ENCODE results near the gene CAMK1D. TPM values are rescaled to one million over a fixed set of nuclear protein-coding genes. Genes with fewer than 3 reads are reported as not detected.

Gene CAMK1D
- total and polyA plus RNA-seq, 2 donors = 11.2 to 14.6 TPM

DNA sequence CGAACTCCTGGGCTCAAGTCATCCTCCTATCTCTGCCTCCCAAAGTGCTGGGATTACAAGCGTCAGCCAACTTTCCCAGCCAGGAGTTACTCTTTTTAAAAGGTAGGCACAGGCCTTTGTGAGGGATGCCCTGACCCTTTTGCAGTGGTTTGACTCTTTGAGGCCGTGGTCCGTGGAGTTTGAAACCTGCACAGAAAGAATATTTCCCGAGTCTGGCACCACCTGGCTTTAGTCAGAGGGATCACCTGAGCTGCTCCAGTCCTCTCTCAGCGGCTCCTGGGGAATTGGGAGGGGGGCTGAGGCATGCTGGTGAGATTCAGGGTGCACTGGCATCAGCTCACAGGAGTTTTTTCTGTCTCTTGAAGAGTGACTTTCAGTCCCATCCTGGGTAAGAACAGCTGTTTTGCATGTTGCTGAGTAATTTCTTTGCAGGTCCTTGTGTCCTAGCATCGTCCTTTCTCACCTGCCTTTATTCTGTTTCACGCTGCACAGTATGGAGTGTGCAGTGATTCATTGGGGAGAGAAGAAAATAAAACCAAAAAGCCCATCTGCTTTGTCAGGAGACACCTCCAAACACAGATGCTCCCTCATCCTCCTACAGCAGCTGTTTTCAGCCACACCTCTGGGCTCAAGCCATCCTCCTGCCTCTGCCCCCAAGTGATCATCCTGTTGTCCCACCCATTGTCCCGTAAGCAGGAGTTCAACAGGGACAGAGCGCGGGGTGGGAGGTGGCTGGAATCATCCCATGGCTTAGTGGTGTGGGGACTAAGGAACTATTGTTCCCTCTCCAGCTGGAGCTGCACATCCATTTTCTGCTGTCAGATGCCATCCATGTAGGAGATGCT is 284.7 kb downstream of the CAMK1D start:
- peaks cover 0 to 3% of the 10 kb centered on the region in 2 donors for H3K36me3 ChIP-seq (ENCODE audit: control insufficient read depth in 2 of 2, insufficient read depth in 2 of 2, low read length in 1 of 2)
- DNase-seq (ENCODE audit: low read depth in 6 of 9, low spot score in 9 of 9) = no peak
- peaks cover 0 to 1% of the 10 kb centered on the region in 2 donors for H3K9me3 ChIP-seq (ENCODE audit: control insufficient read depth in 2 of 2, insufficient read depth in 1 of 2, low read length in 1 of 2)
- no peak overlapping the region for H3K27ac ChIP-seq (ENCODE audit: low read depth in 1 of 2, low read length in 1 of 2)
- H3K27me3 ChIP-seq (ENCODE audit: control insufficient read depth in 2 of 2, insufficient read depth in 1 of 2, low read length in 1 of 2) = no peaks in the 10 kb centered on the region
- no peak overlapping the region for H3K4me3 ChIP-seq (ENCODE audit: low read length in 2 of 2)
- WGBS = 94% methylated on average over 11 of the region's 11 CpGs
- H3K4me1 ChIP-seq (ENCODE audit: control insufficient read depth in 2 of 2, insufficient read depth in 2 of 2, low read length in 2 of 2) = peaks cover 37 to 66% of the 10 kb centered on the region in 2 donors

DNA sequence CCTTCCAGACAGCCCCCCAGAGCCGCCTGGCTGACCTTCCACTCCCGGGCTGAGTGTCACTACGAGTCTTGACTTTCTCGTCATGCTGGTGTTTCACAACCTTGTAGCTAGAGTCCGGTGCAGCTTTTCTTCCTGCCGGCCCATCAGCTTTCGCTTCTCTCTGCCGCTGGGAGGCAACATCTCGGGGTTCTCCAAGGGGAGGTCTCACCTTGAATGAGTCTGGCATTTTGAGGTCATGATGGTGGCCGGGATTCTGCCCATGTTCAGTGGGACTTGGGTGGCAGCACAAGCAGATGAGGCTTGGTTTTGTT is 285.2 kb downstream of the CAMK1D start:
- WGBS = 96% methylated on average over 10 of the region's 10 CpGs
- peaks cover 32 to 61% of the 10 kb centered on the region in 2 donors for H3K4me1 ChIP-seq (ENCODE audit: control insufficient read depth in 2 of 2, insufficient read depth in 2 of 2, low read length in 2 of 2)
- H3K27ac ChIP-seq (ENCODE audit: low read depth in 1 of 2, low read length in 1 of 2) = no peak overlapping the region
- DNase-seq (ENCODE audit: low read depth in 6 of 9, low spot score in 9 of 9) = no peak
- peaks cover 0 to 1% of the 10 kb centered on the region in 2 donors for H3K9me3 ChIP-seq (ENCODE audit: control insufficient read depth in 2 of 2, insufficient read depth in 1 of 2, low read length in 1 of 2)
- H3K4me3 ChIP-seq (ENCODE audit: low read length in 2 of 2) = no peak overlapping the region
- H3K36me3 ChIP-seq (ENCODE audit: control insufficient read depth in 2 of 2, insufficient read depth in 2 of 2, low read length in 1 of 2) = peaks cover 0 to 3% of the 10 kb centered on the region in 2 donors
- no peaks in the 10 kb centered on the region for H3K27me3 ChIP-seq (ENCODE audit: control insufficient read depth in 2 of 2, insufficient read depth in 1 of 2, low read length in 1 of 2)

DNA sequence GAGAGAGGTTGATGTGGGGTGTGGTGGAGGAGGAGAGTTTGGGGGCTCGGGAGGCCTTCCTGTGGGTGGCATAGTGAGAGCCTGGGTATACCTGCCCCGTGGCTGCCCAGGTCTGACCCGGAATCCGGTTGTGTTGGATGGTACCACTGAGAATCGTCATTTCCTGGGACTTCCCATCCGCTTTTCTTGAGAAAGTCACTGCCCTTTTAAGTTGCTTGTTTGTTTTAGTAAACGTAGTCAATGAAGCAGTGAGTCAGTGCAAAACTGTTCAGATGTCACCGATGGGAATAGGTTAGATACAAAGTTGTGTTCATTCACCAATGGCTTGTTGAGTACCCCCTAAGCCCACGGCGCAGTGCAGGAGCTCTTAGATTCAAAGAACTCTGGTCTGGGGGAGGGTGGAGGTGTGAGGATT is 285.8 kb downstream of the CAMK1D start:
- Histone ChIP-seq H3K9me3 (ENCODE audit: control insufficient read depth in 2 of 2, insufficient read depth in 1 of 2, low read length in 1 of 2) (peaks cover 0 to 1% of the 10 kb centered on the region in 2 donors), H3K27me3 (ENCODE audit: control insufficient read depth in 2 of 2, insufficient read depth in 1 of 2, low read length in 1 of 2) (no peaks in the 10 kb centered on the region), H3K4me3 (ENCODE audit: low read length in 2 of 2) (no peak overlapping the region), H3K27ac (ENCODE audit: low read depth in 1 of 2, low read length in 1 of 2) (peak overlapping the region in 1 of 2 donors; percentile 15), H3K4me1 (ENCODE audit: control insufficient read depth in 2 of 2, insufficient read depth in 2 of 2, low read length in 2 of 2) (peaks cover 35 to 60% of the 10 kb centered on the region in 2 donors), H3K36me3 (ENCODE audit: control insufficient read depth in 2 of 2, insufficient read depth in 2 of 2, low read length in 1 of 2) (peaks cover 0 to 3% of the 10 kb centered on the region in 2 donors)
- DNase-seq (ENCODE audit: low read depth in 6 of 9, low spot score in 9 of 9) = no peak
- 76% methylated on average over 10 of the region's 10 CpGs for WGBS

DNA sequence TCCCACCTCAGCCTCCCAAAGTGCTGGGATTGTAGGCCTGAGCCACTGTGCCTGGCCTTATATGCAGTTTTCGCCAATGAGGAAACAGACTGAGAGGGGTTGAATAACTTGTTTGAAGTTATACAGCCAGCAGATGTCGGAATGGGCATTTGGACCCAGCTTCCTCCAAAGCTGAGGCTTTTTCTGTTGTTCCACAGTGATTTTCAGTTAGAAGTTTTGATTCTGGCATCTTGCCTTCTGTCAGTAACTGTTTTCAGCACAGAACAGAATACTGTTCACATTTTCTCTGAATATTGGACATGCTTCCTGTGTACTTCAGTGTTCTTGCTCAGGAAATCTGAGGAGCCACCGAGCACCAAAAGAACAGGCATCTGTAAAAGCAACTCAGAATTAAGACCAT is 287.2 kb downstream of the CAMK1D start:
- 69% methylated on average over 3 of the region's 3 CpGs for WGBS
- Histone ChIP-seq H3K4me1 (ENCODE audit: control insufficient read depth in 2 of 2, insufficient read depth in 2 of 2, low read length in 2 of 2) (peaks cover 35 to 63% of the 10 kb centered on the region in 2 donors), H3K27me3 (ENCODE audit: control insufficient read depth in 2 of 2, insufficient read depth in 1 of 2, low read length in 1 of 2) (no peaks in the 10 kb centered on the region), H3K9me3 (ENCODE audit: control insufficient read depth in 2 of 2, insufficient read depth in 1 of 2, low read length in 1 of 2) (no peaks in the 10 kb centered on the region), H3K4me3 (ENCODE audit: low read length in 2 of 2) (no peak overlapping the region), H3K36me3 (ENCODE audit: control insufficient read depth in 2 of 2, insufficient read depth in 2 of 2, low read length in 1 of 2) (peaks cover 0 to 3% of the 10 kb centered on the region in 2 donors), H3K27ac (ENCODE audit: low read depth in 1 of 2, low read length in 1 of 2) (peak overlapping the region in 1 of 2 donors; percentile 62)
- DNase-seq (ENCODE audit: low read depth in 6 of 9, low spot score in 9 of 9) = no peak

DNA sequence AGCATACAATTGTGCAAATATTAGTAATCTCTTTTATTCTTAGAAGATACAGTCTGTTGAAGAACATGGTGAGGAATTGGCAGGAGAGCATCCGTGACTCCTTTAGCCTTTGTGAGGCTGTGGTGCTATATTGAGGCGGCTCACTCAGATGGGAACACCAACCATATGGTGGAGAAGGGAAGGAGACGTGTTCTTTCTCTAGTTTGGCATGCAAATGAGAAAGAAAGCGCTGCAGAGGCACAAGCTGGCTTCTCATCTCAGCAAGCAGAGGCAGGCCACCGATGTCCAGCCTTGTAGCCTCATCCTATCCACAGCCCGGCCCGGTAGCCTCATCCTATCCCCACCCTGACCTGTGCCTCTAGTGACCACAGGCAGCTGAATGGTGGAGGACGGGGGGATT is 288.3 kb downstream of the CAMK1D start:
- no peaks in the 10 kb centered on the region for H3K27me3 ChIP-seq (ENCODE audit: control insufficient read depth in 2 of 2, insufficient read depth in 1 of 2, low read length in 1 of 2)
- DNase-seq (ENCODE audit: low read depth in 6 of 9, low spot score in 9 of 9) = no peak
- H3K4me1 ChIP-seq (ENCODE audit: control insufficient read depth in 2 of 2, insufficient read depth in 2 of 2, low read length in 2 of 2) = peaks cover 35 to 63% of the 10 kb centered on the region in 2 donors
- H3K4me3 ChIP-seq (ENCODE audit: low read length in 2 of 2) = no peak overlapping the region
- H3K36me3 ChIP-seq (ENCODE audit: control insufficient read depth in 2 of 2, insufficient read depth in 2 of 2, low read length in 1 of 2) = peaks cover 0 to 3% of the 10 kb centered on the region in 2 donors
- 92% methylated on average over 8 of the region's 8 CpGs for WGBS
- H3K27ac ChIP-seq (ENCODE audit: low read depth in 1 of 2, low read length in 1 of 2) = peak overlapping the region; percentile 33 to 84
- H3K9me3 ChIP-seq (ENCODE audit: control insufficient read depth in 2 of 2, insufficient read depth in 1 of 2, low read length in 1 of 2) = no peaks in the 10 kb centered on the region

DNA sequence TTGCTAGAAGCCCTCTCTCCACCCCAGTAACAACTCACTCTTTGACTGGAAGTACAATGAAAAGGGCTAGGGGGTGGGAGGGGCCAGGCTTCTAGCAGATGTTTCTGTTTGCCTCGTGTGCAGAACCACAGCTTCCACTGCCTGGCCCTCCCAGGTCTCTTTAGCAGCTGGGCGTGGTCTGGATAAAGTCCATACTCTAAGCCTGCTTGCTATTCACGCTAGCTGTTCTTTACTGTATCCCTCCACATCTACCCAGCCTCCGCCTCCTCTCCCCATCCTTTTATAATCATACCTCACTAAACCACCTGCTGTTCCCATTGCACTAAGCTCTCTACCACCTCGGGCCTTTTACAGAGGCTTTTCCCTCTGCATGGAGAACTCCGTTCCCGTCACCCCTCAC is 288.8 kb downstream of the CAMK1D start:
- peaks cover 35 to 63% of the 10 kb centered on the region in 2 donors for H3K4me1 ChIP-seq (ENCODE audit: control insufficient read depth in 2 of 2, insufficient read depth in 2 of 2, low read length in 2 of 2)
- WGBS = 46% methylated on average over 7 of the region's 7 CpGs
- DNase-seq (ENCODE audit: low read depth in 6 of 9, low spot score in 9 of 9) = peak; percentile 48 to 92 (median 72)
- no peaks in the 10 kb centered on the region for H3K27me3 ChIP-seq (ENCODE audit: control insufficient read depth in 2 of 2, insufficient read depth in 1 of 2, low read length in 1 of 2)
- peak overlapping the region in 1 of 2 donors; percentile 84 for H3K27ac ChIP-seq (ENCODE audit: low read depth in 1 of 2, low read length in 1 of 2)
- no peaks in the 10 kb centered on the region for H3K9me3 ChIP-seq (ENCODE audit: control insufficient read depth in 2 of 2, insufficient read depth in 1 of 2, low read length in 1 of 2)
- H3K36me3 ChIP-seq (ENCODE audit: control insufficient read depth in 2 of 2, insufficient read depth in 2 of 2, low read length in 1 of 2) = no peaks in the 10 kb centered on the region
- H3K4me3 ChIP-seq (ENCODE audit: low read length in 2 of 2) = no peak overlapping the region

DNA sequence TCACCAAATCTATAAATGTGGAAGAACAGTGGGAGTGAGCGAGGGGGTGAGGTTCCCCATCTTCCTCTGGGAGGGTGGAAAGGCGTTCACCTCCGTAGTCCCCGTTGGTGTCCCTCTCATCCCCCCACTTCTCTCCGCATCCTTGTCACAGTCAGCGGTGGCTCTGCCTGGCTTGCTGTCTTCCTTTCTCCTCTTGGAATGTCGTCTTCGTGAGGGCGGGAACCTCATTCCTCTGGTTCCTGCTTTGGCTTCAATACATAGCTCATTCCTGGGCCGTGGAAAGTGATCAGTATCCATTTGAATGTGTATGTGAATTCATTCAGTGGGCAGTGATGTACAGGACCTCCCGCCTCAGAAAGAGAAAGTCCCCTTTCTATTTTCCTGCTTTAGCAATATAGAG is 289.4 kb downstream of the CAMK1D start:
- Histone ChIP-seq H3K27ac (ENCODE audit: low read depth in 1 of 2, low read length in 1 of 2) (no peak overlapping the region), H3K36me3 (ENCODE audit: control insufficient read depth in 2 of 2, insufficient read depth in 2 of 2, low read length in 1 of 2) (no peaks in the 10 kb centered on the region), H3K27me3 (ENCODE audit: control insufficient read depth in 2 of 2, insufficient read depth in 1 of 2, low read length in 1 of 2) (no peaks in the 10 kb centered on the region), H3K4me3 (ENCODE audit: low read length in 2 of 2) (no peak overlapping the region), H3K9me3 (ENCODE audit: control insufficient read depth in 2 of 2, insufficient read depth in 1 of 2, low read length in 1 of 2) (no peaks in the 10 kb centered on the region), H3K4me1 (ENCODE audit: control insufficient read depth in 2 of 2, insufficient read depth in 2 of 2, low read length in 2 of 2) (peaks cover 35 to 57% of the 10 kb centered on the region in 2 donors)
- 98% methylated on average over 11 of the region's 11 CpGs for WGBS
- DNase-seq (ENCODE audit: low read depth in 6 of 9, low spot score in 9 of 9) = no peak

DNA sequence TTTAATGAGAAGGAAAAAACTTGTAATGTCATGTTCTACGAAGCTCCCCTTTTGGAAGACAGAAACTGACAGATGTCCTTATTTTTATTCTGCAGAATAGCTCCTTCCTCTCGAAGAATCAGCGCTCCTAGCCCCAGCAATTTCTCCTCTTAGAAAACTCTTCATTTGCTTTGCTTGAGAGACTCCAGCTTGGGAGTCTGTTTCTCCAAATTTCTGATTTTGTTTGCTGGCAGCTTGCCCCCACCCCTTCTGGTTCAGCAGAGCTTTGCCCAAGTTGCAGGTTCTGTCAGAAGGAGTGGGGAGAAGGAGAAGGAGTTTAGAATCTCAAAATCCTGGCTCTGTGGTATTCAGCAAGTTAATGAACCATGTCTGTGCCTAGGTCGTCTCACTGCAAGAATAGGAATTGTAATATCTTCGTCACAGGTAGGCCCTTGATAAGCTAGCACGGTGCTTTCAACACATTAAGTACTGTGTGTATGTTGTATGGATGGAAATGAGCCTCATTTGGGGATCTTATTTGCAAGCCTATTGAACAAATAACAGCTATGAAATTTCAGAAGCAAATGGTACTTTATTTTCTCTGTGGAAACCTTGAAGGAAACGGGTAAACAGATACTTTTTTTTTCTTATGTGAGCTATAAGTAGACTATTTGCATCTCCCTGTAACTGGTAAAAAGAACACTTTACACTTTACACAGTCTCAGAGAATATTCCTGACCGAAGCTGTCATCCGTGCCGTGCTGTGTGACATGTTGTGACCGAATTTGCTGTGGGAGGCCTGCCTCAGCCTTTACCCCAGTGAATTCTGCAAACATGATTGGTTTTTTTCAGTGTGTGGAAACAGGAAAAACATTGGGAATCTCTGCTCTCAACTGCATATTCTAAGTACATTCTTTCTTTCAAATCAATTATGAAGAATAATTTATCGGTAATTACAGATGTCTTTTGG is 290.9 kb downstream of the CAMK1D start:
- H3K9me3 ChIP-seq (ENCODE audit: control insufficient read depth in 2 of 2, insufficient read depth in 1 of 2, low read length in 1 of 2) = no peaks in the 10 kb centered on the region
- H3K4me3 ChIP-seq (ENCODE audit: low read length in 2 of 2) = no peak overlapping the region
- peak overlapping the region in 1 of 2 donors; percentile 15 for H3K27ac ChIP-seq (ENCODE audit: low read depth in 1 of 2, low read length in 1 of 2)
- no peaks in the 10 kb centered on the region for H3K27me3 ChIP-seq (ENCODE audit: control insufficient read depth in 2 of 2, insufficient read depth in 1 of 2, low read length in 1 of 2)
- no peaks in the 10 kb centered on the region for H3K36me3 ChIP-seq (ENCODE audit: control insufficient read depth in 2 of 2, insufficient read depth in 2 of 2, low read length in 1 of 2)
- peaks cover 35 to 49% of the 10 kb centered on the region in 2 donors for H3K4me1 ChIP-seq (ENCODE audit: control insufficient read depth in 2 of 2, insufficient read depth in 2 of 2, low read length in 2 of 2)
- WGBS = 92% methylated on average over 12 of the region's 12 CpGs
- DNase-seq (ENCODE audit: low read depth in 6 of 9, low spot score in 9 of 9) = no peak

DNA sequence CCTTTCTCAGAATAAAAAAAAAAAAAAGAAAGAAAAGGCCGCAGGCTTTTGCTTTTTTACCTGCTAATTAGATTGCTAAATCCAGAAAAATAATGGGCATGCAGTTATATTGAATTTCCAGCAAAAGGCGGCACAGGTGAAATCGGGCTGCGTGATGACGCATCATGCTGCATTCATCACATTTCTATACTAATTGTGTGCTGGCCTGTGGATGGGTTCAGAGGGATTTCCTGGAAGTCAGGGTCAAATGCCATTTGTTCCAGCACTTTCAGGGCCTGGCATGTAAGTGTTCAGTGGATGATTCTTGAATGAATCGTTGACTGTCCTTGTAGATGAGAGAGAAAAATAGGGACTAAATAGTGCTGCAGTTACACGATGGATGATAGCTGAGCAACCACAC is 292.7 kb downstream of the CAMK1D start:
- H3K27ac ChIP-seq (ENCODE audit: low read depth in 1 of 2, low read length in 1 of 2) = no peak overlapping the region
- no peaks in the 10 kb centered on the region for H3K9me3 ChIP-seq (ENCODE audit: control insufficient read depth in 2 of 2, insufficient read depth in 1 of 2, low read length in 1 of 2)
- over 99% methylated on average over 7 of the region's 7 CpGs for WGBS
- DNase-seq (ENCODE audit: low read depth in 6 of 9, low spot score in 9 of 9) = no peak
- no peaks in the 10 kb centered on the region for H3K36me3 ChIP-seq (ENCODE audit: control insufficient read depth in 2 of 2, insufficient read depth in 2 of 2, low read length in 1 of 2)
- no peak overlapping the region for H3K4me3 ChIP-seq (ENCODE audit: low read length in 2 of 2)
- H3K27me3 ChIP-seq (ENCODE audit: control insufficient read depth in 2 of 2, insufficient read depth in 1 of 2, low read length in 1 of 2) = no peaks in the 10 kb centered on the region
- H3K4me1 ChIP-seq (ENCODE audit: control insufficient read depth in 2 of 2, insufficient read depth in 2 of 2, low read length in 2 of 2) = peaks cover 25 to 36% of the 10 kb centered on the region in 2 donors

Measured in thymus (tissue), 11 donors.